Measurements from ENCODE around the gene CTDSPL2. TPM values are rescaled to one million over a fixed set of nuclear protein-coding genes. Genes with fewer than 3 reads are reported as not detected.

The CTDSPL2 gene
- total and polyA plus RNA-seq, 2 of the 8 experiments (the other 6 are each of a cell fraction or from before 2014, with no cell fraction given): 25.2 to 64.7 TPM

DNA sequence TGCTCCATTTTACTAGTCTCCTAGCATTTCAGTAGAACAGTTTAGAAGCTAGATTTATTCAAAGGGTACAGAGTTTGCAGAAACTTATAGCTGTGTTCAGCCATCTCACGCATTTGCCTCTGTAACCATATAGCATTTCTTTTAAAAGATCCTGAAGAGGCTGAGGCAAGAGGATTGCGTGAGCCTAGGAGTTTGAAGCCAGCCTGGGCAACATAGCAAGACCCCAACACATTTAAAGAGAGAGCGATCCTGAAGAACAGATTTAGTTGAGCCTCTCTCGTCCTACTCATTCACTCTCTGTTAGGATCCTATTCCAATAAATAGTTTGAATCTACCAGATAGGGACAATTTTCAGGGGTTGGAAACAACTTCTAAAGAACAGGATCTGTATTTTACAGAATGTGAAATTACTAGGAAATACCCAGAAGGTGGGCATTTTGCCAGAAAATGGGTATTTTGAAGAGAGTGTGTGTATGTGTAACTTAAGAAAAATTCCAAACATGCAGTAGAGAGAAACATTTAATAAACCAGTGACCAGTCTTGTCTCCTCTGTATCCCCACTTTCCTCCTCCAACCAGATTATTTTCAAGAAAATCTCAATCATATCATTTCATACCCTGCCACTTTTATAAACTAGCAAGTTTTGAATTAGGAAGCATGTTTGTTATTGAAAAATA is 114.0 kb downstream of the CTDSPL2 start:
- no peak overlapping the region for H4K8ac ChIP-seq (ENCODE audit: extremely low read depth, insufficient read depth, low read length)
- POLR2A ChIA-PET (ENCODE audit: partially characterized antibody): no interaction called here
- H3K18ac ChIP-seq (ENCODE audit: extremely low read depth, low read length): no peak overlapping the region
- H2BK12ac ChIP-seq (ENCODE audit: low read depth, low read length): no peak overlapping the region
- no peak overlapping the region for H2AFZ ChIP-seq (ENCODE audit: low read length)
- H3K79me1 ChIP-seq (ENCODE audit: low read depth, low read length): no peaks in the 10 kb centered on the region
- peaks cover 2% of the 10 kb centered on the region; the same call in 1 of the 2 replicates for H3K23me2 ChIP-seq (ENCODE audit: low read depth, low read length)
- H3K9ac ChIP-seq (replicated peaks in 1 of 4; ENCODE audit: extremely low read depth in 1 of 4, low read depth in 3 of 4, low read length in 3 of 4): no peak overlapping the region
- H2BK20ac ChIP-seq (ENCODE audit: low read length): no peak overlapping the region
- no peak overlapping the region for H3K27ac ChIP-seq (ENCODE audit: low read depth, low read length)
- whole genome bisulfite sequencing, 2 experiments (ENCODE audit: extremely low coverage in 1 of 2, insufficient coverage in 1 of 2, insufficient read length in 1 of 2, insufficient replicate concordance in 2 of 2, low coverage in 1 of 2, low lambda C conversion rate in 2 of 2, missing lambda C conversion rate in 1 of 2): 92% methylated on average over 4 of the region's 4 CpGs; no CpG with 5 or more reads in 1 of the 2 experiments
- no peak overlapping the region for H2AK5ac ChIP-seq (ENCODE audit: low read depth, low read length)
- no peak overlapping the region for H2BK120ac ChIP-seq (replicated peaks; ENCODE audit: low read depth, low read length)
- H3K23ac ChIP-seq (ENCODE audit: insufficient read length): no peak overlapping the region
- no peak overlapping the region for H3K14ac ChIP-seq (ENCODE audit: insufficient read length)
- peaks cover 0 to 4% of the 10 kb centered on the region in 2 experiments for H4K20me1 ChIP-seq (replicated peaks in 1 of 2; ENCODE audit: control insufficient read depth in 1 of 2, insufficient read depth in 2 of 2, low read length in 2 of 2)
- H4K91ac ChIP-seq (replicated peaks; ENCODE audit: insufficient read length, low read length): no peak overlapping the region
- H2BK15ac ChIP-seq (ENCODE audit: low read length): no peak overlapping the region
- peaks cover 0 to 4% (median 0%) of the 10 kb centered on the region in 4 experiments; a peak in 4 of 7 replicates for H3K4me1 ChIP-seq (replicated peaks in 1 of 4; ENCODE audit: control insufficient read depth in 3 of 4, insufficient read depth in 4 of 4, low read length in 3 of 4)
- no peak overlapping the region for H2BK5ac ChIP-seq (ENCODE audit: low read depth, low read length)
- DNase-seq (ENCODE audit: low read depth in 1 of 2, low spot score in 2 of 2) (no peak), FAIRE-seq (no peak)
- CTCF ChIA-PET (ENCODE audit: partially characterized antibody): no interaction called here
- H3K9me3 ChIP-seq (ENCODE audit: insufficient read depth in 2 of 2, low read depth in 1 of 2, low read length in 1 of 2): no peaks in the 10 kb centered on the region
- no peak overlapping the region for H3K4me2 ChIP-seq (ENCODE audit: insufficient read depth in 1 of 2, low read depth in 2 of 2, low read length in 2 of 2)
- peaks cover 0 to 23% (median 5%) of the 10 kb centered on the region in 4 experiments; a peak in 6 of 8 replicates for H3K36me3 ChIP-seq (ENCODE audit: control insufficient read depth in 2 of 4, insufficient read depth in 4 of 4, low read length in 3 of 4)
- H3K56ac ChIP-seq (replicated peaks; ENCODE audit: insufficient read length, low read depth, low read length): no peak overlapping the region
- H3K79me2 ChIP-seq (ENCODE audit: control insufficient read depth in 1 of 2, insufficient read depth in 2 of 2, low read length in 2 of 2): peaks cover 3 to 73% of the 10 kb centered on the region in 2 experiments; a peak in 3 of 4 replicates
- no peaks in the 10 kb centered on the region for H3K27me3 ChIP-seq (replicated peaks in 1 of 4; ENCODE audit: control insufficient read depth in 3 of 4, extremely low read depth in 1 of 4, insufficient read depth in 3 of 4, low read length in 3 of 4)
- H3K4ac ChIP-seq (replicated peaks; ENCODE audit: insufficient read length, low read depth, low read length): no peak overlapping the region
- no peak overlapping the region for H3K4me3 ChIP-seq (ENCODE audit: extremely low read depth in 1 of 4, insufficient read depth in 2 of 4, low read depth in 3 of 4, low read length in 4 of 4)
- no peak overlapping the region for H4K5ac ChIP-seq (ENCODE audit: insufficient read length, low read depth, low read length)
- no peak for TF ChIP-seq SRF (IDR thresholded peaks at IDR 0.05; ENCODE audit: low read depth, low read length)
- TF ChIP-seq, protein P1, sequence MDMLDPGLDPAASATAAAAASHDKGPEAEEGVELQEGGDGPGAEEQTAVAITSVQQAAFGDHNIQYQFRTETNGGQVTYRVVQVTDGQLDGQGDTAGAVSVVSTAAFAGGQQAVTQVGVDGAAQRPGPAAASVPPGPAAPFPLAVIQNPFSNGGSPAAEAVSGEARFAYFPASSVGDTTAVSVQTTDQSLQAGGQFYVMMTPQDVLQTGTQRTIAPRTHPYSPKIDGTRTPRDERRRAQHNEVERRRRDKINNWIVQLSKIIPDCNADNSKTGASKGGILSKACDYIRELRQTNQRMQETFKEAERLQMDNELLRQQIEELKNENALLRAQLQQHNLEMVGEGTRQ (IDR thresholded peaks at IDR 0.05; ENCODE audit: low read length): no peak
- TF ChIP-seq JUN (IDR thresholded peaks at IDR 0.05; ENCODE audit: low read depth, low read length): no peak
- TF ChIP-seq CHD1 (IDR thresholded peaks at IDR 0.05; ENCODE audit: low read depth, low read length): no peak
- TF ChIP-seq RBBP5 (IDR thresholded peaks at IDR 0.05; ENCODE audit: borderline replicate concordance, low read depth, low read length): no peak
- no peak for TF ChIP-seq ASH2L (IDR thresholded peaks at IDR 0.05; ENCODE audit: low read length)
- no peak for TF ChIP-seq GABPA (IDR thresholded peaks at IDR 0.05; ENCODE audit: borderline replicate concordance, insufficient read depth, low read length)
- TF ChIP-seq JUND (IDR thresholded peaks at IDR 0.05; ENCODE audit: low read length): no peak
- no peak for TF ChIP-seq KDM1A (IDR thresholded peaks at IDR 0.05; ENCODE audit: borderline replicate concordance, low read length)
- TF ChIP-seq RNF2 (IDR thresholded peaks at IDR 0.05; ENCODE audit: borderline replicate concordance, low read depth, low read length, missing control alignments, poor library complexity, severe bottlenecking): no peak
- TF ChIP-seq HDAC6 (IDR thresholded peaks at IDR 0.05; ENCODE audit: low read depth, low read length): no peak
